Endothelial cell of umbilical vein (primary cell): ENCODE results near the gene RPUSD4.

Source experiments
- CTCF ChIP-seq, 2 donors: IDR thresholded peaks; 1 replicate in 1 of 2; 2 replicates in 1 of 2; pipeline ENCODE4 v1.5.1; 2011; ENCODE audit warnings: low read length in 2 of 2, mild to moderate bottlenecking in 2 of 2, moderate library complexity in 2 of 2, control low read depth in 1 of 2, inconsistent platforms in 1 of 2, low read depth in 1 of 2; ENCODE audit not compliant: insufficient read depth in 1 of 2; ENCODE audit errors: extremely low read depth in 1 of 2
- EZH2 ChIP-seq: IDR thresholded peaks from 2 replicates; pipeline ENCODE4 v1.6.1; 2012; ENCODE audit warnings: borderline replicate concordance, low read depth, mild to moderate bottlenecking, moderate library complexity, low read length, inconsistent platforms; ENCODE audit not compliant: severe bottlenecking
- GATA2 ChIP-seq: IDR thresholded peaks from 2 replicates; pipeline ENCODE4 v1.7.0; 2011; ENCODE audit warnings: low read depth, mild to moderate bottlenecking, moderate library complexity, mixed read lengths, low read length; ENCODE audit not compliant: insufficient read length, insufficient read depth
- MAX ChIP-seq: IDR thresholded peaks from 2 replicates; pipeline ENCODE4 v1.6.1; 2011; ENCODE audit not compliant: insufficient read depth, insufficient read length
- MYC ChIP-seq: IDR thresholded peaks from one replicate; pipeline ENCODE4 v1.6.1; 2011; ENCODE audit warnings: mild to moderate bottlenecking, low read depth, low read length

GRCh38 chr11:126156814-126157213 is 54.6 kb downstream of the RPUSD4 start:
- TF ChIP-seq CTCF (IDR thresholded peaks at IDR 0.05; ENCODE audit: extremely low read depth in 1 of 2, insufficient read depth in 1 of 2, low read depth in 1 of 2, low read length in 2 of 2) (no peak), MAX (no peak), MYC (no peak), EZH2 (no peak), GATA2 (no peak)
